C4-2B (cell line): ENCODE measurements around the gene CASP7.

ENCODE experiments used
- H3K27ac ChIP-seq: fragments of 450-650 bp; 2 replicates; pipeline ENCODE4 v1.5.1; 2017
- ZFX ChIP-seq: fragments of 450-650 bp; IDR thresholded peaks from 2 replicates; pipeline ENCODE4 v1.6.1; 2017
- TF ChIP-seq, protein P1 (sequence below): fragments of 450-650 bp; conservative IDR thresholded peaks from 2 replicates; pipeline ENCODE4 v1.5.1; 2017; ENCODE audit warnings: mild to moderate bottlenecking

The CASP7 gene

DNA sequence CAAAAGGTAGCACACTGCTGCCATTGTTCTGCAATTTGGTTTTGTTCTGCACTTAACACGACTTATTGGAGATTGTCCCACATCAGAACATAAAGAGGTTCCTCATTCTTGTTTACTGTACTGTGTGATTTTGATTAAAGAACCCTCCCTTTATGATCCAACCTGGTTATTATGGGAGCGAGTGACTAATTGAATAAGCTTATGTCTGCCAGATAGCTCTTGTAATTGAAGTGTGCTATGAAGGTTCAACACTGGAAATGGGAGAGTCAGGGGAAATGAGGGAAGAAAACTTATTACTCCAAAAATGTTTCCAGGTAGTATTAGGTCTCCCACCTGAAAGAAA, 33.9 kb downstream of the CASP7 start:
- H3K27ac ChIP-seq: no peak overlapping the region
- no peak for TF ChIP-seq ZFX
- TF ChIP-seq, protein P1, sequence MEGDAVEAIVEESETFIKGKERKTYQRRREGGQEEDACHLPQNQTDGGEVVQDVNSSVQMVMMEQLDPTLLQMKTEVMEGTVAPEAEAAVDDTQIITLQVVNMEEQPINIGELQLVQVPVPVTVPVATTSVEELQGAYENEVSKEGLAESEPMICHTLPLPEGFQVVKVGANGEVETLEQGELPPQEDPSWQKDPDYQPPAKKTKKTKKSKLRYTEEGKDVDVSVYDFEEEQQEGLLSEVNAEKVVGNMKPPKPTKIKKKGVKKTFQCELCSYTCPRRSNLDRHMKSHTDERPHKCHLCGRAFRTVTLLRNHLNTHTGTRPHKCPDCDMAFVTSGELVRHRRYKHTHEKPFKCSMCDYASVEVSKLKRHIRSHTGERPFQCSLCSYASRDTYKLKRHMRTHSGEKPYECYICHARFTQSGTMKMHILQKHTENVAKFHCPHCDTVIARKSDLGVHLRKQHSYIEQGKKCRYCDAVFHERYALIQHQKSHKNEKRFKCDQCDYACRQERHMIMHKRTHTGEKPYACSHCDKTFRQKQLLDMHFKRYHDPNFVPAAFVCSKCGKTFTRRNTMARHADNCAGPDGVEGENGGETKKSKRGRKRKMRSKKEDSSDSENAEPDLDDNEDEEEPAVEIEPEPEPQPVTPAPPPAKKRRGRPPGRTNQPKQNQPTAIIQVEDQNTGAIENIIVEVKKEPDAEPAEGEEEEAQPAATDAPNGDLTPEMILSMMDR: no peak

DNA sequence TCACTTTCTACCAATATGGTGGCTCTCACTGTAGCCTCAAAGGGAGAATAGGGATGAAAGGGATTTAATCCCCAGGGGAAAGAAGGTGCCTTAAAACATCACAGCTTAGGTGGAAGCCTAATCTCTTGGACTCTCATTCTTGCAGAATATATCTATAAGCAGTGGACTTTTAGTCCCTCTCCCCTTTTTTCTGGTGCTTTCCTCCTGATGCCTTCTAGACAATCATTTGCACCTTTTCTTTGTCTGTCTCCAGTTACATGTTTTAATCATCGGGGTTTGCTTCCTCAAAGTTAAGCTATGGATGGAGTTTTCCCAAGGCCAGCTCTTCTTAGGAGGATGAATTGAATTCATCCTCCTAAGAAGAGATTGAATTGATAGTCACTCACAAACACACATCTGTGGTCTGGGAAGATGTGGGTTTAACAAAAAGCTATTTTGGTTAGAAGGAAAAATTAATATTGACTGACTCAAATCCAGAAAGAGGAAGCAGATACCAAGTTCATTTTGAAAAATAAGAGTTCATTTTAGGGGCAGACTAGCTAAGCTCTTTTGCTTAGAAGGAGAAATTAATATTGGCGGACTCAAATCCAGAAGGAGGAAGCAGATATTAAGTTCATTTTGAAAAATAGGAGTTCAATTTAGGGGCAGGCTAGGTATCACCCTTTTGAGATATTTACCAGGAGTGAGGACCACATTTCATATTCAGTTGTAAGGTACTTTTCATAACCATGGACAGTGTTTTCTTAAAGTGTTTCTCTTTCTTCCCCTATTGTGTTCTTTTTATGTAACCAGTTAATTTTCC, 36.6 kb downstream of the CASP7 start:
- no peak for TF ChIP-seq ZFX
- TF ChIP-seq, protein P1: no peak
- H3K27ac ChIP-seq: no peak overlapping the region

DNA sequence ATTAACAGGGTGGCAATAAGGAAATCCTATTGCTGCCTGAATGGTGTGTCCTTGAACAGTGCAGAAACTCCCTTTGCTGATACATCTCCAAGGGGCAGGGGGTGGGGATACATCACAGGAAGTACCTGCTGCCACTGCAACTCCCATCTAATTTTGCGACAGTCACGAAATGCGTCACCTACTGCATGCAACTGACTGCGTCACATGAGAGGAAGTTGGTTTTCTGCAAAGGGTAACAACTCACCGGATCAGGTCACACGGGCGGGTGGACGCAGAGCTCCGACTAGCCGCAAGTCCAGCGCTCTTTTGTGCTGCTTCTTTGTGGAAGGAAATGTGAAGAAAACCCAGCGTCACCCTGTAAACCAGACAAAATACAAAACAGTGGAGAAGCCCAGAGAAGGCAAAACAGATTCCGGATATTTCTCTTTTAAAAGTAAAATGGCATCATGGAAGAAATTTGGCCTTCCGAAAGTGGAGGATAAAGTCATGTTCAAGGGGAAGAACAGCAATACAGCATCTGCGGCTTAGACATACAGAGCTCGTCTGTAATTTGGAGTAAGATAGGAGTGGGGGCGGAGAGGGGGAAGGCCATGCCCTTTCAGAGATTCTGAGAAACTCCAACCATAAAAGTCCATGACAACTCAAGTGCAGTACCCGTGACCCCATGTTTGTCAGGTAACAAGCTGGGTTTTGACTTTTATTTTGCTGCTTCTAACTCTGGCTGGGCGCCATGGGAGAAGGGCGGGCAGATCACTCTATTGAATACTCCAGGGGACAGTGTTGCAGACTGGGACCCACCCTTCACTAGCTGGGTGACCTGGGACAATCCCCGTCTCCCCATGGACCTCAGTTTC, 39.5 kb downstream of the CASP7 start:
- TF ChIP-seq, protein P1: no peak
- TF ChIP-seq ZFX: no peak
- H3K27ac ChIP-seq: no peak overlapping the region

DNA sequence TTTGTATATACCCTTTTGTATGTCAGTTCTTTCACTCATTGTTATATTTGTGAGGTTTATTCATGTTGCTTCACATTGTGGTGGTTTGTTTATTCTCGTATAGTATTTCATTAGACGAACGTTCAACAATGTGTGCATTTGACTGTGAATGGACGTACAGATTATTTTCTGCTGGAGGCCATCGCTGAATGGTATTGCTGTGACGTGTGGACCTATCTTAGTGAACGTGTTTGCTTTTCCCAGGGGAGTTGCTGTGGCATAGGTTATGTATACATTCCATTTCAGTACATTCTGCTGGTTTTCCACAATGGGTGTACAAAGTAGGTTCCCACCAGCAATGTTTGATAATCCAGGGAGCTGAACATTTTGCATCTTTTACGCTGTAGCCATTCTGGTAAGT, 40.7 kb downstream of the CASP7 start:
- no peak for TF ChIP-seq ZFX
- TF ChIP-seq, protein P1: no peak
- H3K27ac ChIP-seq: no peak overlapping the region

DNA sequence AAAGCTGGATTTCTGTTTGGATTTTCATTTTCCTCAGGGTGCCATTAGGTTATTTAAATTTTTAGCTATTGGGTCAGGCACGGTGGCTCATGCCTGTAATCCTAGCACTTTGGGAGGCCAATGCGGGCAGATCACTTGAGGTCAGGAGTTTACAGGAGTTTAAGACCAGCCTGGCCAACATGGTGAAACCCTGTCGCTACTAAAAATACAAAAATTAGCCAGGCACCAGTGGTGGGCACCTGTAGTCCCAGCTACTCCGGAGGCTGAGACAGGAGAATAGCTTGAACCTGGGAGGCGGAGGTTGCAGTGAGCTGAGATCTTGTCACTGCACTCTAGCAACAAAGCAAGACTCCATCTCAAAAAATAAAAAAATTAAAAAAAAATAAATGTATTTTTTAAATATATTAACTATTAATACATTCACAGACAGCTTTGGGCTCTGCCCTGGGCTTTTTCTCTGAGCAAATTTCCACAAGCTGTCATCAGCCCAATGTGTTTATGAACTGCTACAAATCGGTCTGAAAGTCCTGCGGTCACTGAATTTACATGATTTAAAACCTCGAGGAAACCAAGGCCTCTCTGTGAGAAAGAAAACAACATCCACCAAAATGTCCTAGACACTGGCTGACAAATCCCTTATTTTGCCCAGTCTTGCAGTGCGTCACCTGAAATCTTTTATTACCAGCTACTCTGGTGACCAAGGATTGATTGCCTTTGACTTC, 52.6 kb downstream of the CASP7 start:
- TF ChIP-seq, protein P1: no peak
- no peak for TF ChIP-seq ZFX
- H3K27ac ChIP-seq: no peak overlapping the region

DNA sequence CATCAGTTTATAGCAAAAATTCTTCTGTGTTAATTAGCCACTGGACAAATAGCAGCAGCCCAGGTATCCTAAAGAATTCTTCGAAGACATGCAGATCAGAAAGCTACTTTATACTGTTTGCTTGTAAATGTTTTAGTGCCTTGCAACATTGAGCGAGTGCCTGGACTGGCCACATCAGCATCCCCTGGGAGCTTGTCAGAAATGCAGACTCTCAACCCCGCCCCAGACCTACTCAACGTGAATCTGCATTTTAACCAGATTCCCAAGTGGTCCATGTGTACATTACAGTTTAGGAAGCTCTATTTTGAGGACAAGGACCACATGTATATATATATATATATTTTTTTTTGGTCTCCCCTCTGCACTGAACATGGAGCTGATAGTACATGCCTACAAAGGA, 53.3 kb downstream of the CASP7 start:
- no peak overlapping the region for H3K27ac ChIP-seq
- TF ChIP-seq, protein P1: no peak
- TF ChIP-seq ZFX: no peak

DNA sequence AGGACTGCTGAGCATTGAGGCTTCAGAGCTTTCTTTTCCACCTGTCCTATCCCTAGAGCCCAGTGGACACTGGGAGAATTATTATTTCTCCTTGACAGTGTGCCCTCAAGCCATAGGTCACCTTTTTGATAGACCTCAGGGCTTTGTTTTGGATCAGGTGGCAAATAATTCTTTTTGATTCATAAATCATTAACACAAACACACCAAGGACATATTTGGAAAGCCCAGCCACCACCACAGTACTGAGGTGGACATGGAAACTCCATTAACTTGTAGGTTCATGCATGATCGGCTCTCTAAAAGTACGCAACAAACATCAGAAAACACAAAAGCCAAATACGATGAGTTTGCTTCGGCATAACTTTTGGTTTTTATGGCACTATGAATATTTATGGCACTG, 53.9 kb downstream of the CASP7 start:
- no peak for TF ChIP-seq ZFX
- TF ChIP-seq, protein P1: no peak
- no peak overlapping the region for H3K27ac ChIP-seq
